Liver (tissue), 2 donors: ENCODE measurements around the gene EMID1.

Experiments
- HNF4G ChIP-seq: IDR thresholded peaks from 2 replicates; pipeline ENCODE4 v1.6.1; 2016; ENCODE audit warnings: antibody characterized with exemption
- TAF1 ChIP-seq: conservative IDR thresholded peaks from 2 replicates; pipeline ENCODE4 v1.6.1; 2016; ENCODE audit warnings: antibody characterized with exemption, mild to moderate bottlenecking
- ZBTB33 ChIP-seq: IDR thresholded peaks from 2 replicates; pipeline ENCODE4 v1.6.1; 2016; ENCODE audit warnings: antibody characterized with exemption
- donor health status: healthy.

GRCh38 chr22:29292379-29292778 lies 86.7 kb downstream of the EMID1 start:
- TF ChIP-seq ZBTB33 (no peak), HNF4G (no peak), TAF1 (no peak)
